GM19238 (cell line): Measurements from ENCODE around the gene GRIFIN.

Experiments
- DNase-seq: peaks from one replicate; pipeline ENCODE4 v3.0.0; 2011; ENCODE audit warnings: low spot score; ENCODE audit not compliant: insufficient read length

The GRIFIN gene, protein sequence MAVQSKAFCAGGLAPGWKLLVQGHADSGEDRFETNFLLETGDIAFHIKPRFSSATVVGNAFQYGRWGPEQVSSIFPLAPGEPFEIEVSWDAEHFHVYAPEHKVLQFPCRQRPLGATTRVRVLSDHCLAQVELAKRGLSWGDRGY

DNA sequence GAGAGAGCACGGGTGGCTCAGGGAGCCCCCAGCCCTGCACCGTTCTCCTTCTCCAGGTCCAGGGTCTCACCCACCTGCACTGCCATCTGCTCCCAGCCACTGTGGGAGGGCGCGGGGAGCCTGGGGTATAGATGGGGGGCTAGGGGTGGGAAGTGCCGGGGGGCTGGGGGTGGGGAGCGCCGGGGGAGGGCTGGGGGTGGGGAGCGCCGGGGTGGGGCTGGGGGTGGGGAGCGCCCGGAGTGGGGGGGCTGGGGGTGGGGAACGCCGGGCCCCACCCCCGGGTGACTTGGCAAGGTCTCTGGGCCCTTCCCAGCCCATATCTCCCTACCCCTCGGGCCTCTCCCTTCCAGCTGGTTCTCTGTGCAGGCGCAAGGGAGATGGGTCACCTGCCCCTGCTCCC is at the start of gene GRIFIN:
GRIFIN (minus strand) TSS at position 101 of the 400 bp plus-strand sequence; CDS start at position 86, 15 bp downstream.
- no peak for DNase-seq

DNA sequence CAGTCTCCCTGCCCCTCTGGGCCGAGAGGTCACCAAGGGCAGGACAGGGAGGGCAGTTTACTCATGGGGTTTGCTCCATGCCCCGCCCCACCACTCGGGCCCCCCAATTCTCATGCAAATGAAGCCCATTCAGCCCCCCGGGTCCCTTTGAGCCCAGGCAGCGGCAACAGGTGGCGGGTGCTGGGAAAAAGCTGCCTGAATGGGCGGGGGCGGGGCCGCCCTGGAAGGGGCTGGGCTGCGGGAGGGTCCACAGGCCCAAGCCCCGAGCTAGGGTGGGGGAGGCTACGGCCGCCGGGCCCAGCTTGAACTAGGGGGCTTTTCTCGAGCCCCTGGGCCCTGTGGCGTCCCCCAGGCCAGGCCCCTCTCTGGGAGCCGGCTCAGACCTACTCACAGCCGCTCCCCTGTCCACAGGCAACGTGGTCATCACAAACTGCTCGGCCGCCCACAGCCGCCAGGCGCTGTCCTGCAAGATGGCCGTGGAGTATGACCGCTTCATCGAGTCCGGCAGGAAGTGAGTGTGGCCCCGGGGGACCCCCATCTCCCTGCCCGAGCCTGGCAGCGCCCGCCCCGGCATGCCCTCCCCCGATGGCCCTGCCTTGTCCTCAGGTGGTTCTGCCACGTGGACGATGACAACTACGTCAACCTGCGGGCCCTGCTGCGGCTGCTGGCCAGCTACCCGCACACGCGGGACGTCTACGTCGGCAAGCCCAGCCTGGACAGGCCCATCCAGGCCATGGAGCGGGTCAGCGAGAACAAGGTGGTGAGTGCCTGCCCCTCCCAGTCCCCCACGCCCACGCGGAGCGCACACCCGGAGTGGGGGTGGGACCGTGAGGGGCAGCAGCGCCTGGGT is 48.8 kb upstream of the GRIFIN start:
- DNase-seq: no peak

DNA sequence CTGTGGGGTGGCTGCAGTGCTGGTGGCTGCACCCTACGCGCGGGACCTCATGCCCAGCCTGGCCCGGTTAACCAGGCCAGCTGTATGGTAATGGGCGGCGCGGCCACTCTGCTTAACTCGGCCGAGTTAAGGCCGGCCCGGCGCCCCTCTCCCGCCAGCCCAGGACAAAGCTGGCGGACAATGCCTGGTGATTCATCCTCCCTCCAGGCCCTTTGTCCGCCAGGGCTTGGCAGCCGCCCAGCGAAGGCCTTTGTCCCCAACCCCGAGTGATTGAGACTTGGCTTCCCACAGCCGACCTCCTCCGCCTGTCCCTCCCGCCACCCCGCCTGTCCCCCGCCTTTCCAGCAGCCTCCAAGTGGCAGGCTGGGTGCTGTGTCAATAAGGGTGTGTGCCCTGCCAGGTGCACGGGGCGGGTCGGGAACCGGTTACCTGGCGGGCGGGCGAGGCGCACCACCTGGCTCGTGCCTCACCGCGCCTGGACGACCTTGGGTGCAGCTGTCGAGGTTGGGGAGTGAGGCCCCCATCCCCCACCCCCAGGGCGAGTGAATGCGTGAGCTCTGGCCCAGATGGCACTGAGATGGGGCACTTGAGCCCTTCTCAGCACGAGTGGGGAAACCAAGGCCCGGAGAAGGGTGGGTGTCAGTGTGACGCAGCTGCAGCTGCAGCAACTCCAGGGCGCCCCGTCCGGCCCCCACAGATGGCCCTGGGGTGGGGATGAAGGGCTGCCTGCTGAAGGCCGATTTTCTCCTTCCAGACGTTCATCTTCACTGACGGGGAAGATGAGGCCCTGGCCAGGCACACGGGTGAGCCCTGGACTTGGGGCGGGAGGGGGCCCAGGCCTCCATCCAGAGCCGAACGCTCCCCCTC is 48.0 kb upstream of the GRIFIN start:
- DNase-seq: no peak

DNA sequence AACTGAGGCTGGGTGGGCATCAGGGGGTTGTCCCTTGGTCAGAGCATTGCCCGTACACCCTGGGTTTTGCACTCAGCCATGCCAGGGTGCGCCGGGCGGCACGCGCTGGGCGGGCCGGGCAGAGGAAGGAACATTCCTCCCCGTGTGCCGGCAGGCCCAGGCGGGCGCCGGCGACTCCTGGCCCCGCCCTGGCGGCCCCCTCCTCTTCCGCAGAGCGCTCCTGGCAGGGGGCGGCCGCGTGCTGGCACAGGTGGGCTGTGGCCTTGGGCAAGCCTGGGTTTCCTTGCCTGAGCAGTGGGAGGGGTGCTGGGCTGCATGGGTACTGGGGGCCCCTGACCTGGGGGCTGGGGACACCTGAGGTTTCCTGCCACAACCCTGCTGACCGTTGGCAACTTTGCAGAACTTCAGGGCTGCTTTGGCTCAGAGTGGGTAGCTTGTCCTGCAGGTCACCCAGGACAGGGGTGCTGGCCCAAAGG is 47.3 kb upstream of the GRIFIN start:
- no peak for DNase-seq

DNA sequence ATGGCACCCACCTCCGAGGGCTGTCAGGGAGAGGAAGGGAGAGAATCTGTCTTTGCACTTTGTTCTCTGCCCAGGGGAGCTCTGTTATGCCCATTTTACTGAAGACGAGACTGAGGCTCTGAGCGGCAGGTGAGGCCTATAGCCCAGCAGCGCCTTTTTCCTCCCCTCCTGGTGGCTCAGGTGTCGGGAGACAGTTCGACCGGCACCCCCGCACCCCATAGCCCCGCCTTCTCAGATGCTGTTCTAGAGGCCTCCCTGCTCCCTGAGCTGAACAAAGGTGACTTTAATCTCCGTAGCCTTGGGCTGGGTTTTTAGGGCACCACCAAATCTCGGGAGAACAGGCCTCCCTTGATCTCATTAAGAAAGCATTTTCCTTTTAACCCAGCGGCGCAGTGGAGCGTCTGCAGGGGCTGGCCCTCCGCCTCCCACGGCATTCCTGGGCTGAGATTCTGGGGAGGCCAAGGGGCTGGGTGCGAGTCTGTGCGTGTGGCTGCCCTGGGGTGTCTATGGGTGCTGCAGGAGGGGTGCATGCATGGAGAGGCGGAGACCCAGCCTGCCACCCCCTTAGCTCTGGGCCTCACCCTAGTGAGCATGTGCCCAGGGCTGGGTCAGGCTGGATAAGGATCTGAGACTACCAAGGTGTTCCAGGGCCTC is 46.7 kb upstream of the GRIFIN start:
- DNase-seq: no peak

DNA sequence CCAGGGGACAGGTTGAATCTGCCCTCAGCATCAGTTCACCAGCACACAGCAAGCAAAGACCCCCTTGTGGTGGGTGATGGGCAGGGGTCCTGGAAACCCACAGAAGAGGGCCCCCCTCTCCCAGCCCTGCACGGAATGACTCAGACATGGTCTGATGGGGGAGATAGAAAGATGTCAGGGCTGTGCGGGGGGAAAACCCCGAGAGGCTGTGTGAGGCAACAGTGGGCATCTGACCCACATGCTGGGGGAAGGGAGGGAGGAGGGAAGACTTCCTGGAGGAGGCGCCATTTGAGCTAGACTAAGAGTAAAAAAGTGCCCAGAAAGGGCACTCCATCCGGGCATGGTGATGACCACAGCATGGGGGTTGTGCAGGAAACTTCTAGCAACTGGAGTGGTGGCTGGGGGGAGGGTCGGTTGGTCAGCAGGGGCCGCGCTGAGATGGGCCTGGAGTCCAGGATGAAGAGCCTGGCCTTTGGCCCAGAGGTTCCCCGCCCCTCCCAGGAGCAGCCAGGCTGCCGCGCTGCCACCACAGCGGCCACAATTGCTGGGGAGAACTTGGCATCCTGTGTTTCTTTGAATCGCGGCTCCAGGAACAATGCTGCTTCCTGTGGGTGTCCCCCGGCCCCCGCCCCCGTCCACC is 45.9 kb upstream of the GRIFIN start:
- no peak for DNase-seq

DNA sequence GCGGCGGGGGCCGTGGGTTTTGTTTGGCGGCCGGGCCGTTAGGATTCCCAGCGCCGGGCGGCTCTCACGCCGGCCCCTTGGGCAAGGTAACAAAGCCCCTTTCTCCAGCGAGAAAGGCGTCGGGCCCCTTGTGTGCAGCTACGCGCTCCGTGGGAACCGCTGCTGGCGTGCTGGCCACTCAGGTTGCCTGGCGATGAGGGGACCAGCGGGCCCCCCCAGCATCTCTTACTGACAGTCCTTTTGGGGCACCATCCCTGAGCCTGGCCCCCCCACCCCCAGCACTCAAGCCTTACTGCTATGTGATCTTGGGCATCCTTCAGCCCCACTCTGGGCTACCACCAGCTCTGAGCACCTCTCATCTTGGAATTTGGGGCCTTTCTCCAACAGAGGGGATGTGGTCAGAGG is 45.1 kb upstream of the GRIFIN start:
- no peak for DNase-seq

DNA sequence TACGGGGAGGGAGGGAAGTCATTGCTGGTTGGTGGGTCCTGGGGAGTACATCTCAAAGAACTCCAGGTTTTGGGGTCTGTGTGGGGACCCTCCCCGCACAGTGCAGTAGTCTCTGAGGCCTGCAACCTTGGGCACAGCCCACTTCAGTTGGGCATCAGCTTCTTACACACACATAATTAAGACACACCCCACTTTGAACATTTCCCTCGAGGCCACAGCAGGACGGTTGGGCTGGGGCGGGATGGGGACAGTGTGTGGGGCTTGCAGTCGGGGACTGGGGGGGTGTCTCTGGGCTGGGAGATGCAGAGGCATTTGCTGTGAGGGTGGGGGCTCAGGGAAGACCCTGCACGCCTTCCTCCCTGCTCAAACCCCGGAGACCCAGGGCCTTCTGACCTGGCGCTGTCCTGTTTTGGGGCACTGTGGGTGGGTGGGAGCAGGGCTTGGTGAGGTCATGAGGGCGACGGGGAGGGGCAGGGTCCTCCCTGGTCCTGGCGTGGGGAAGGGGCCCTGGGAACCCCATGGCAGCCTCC is 44.6 kb upstream of the GRIFIN start:
- no peak for DNase-seq

DNA sequence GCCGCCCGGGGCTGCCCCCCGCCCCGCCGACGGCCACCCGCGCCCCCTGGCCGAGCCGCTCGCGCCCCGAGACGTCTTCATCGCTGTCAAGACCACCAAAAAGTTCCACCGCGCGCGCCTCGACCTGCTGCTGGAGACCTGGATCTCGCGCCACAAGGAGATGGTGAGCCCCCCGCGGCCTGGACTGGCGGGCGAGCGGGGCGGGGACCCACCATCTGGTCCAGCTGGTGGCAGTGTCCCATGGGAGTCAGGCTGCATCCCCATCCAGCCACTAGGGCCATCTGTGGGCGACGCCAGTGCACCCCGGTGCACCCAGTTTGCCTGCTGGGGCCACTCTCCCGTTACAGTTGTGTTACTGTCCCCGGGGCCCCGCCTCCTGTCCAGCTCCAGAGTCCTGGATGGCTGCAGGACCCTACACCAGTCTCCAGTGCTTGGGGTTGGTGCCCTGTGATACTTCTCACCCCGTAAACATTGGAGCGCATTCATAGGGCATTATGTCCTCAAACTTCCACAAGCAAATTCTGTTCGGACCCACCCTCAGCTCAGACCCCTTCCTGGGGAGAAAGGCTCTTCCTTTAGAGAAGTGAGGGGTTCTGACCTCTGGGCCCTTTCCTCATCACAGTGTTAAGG is 44.0 kb upstream of the GRIFIN start:
- DNase-seq: no peak

DNA sequence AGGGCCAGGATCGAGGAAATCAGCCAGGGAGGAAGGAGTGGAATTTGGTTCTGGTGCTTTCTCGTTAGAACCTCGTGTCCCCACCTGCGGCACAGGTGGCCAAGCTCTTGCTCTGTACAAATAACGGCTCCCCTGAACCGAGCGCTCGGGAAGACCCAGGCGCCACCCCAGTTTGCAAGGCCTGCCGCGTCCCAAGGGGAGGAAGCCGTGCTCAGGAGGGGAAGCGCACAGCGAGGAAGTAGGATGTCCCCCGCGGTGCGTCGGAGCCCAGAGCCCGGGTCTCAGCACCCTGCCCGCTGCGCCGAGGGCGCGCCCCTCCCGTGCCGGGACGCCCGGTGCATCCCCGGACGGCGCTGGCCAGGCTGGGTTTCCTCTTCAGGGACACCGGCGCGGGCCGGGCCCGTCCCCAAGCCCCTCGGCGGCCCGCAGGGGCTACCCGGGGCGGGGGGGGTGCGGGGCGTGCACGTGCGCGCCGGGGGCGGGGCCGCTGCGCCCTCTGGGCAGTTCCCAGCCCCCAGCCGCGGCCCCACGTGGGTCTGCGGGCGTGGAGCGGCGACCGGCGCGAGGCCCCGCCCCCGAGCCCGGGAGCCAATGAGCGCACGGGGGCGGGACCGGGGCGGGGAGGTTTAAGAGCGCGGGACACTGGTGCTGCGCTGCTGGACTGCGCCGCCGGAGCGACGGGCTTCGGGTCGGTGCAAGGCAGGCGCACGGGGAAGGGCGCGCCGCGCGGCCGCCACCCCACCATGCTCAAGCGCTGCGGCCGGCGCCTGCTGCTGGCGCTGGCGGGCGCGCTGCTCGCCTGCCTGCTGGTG is 43.1 kb upstream of the GRIFIN start, which contains the start of gene LFNG:
LFNG (plus strand) TSS at position 656 of the 812 bp plus-strand sequence; CDS start at position 744, 88 bp downstream.
- DNase-seq: peak; percentile 99

DNA sequence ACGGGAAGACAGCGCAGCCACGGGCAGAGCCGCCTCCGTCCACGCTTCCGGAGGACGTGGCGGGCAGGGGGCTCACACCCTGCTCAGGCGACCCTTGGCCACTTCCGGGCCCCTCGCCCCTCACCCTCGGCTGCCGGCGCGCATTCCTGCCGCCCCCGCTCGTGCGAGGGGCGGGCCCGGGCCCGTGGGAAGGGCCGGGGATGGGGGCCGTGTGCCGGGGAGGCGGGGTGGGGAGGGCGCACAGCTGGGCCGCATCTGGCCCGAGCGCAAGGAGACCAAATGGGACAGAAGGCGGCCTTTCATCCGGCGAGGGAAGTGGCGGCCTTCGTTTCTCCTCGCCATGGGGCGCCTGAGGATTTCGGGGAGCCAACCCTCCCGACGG is 42.5 kb upstream of the GRIFIN start:
- DNase-seq: no peak

DNA sequence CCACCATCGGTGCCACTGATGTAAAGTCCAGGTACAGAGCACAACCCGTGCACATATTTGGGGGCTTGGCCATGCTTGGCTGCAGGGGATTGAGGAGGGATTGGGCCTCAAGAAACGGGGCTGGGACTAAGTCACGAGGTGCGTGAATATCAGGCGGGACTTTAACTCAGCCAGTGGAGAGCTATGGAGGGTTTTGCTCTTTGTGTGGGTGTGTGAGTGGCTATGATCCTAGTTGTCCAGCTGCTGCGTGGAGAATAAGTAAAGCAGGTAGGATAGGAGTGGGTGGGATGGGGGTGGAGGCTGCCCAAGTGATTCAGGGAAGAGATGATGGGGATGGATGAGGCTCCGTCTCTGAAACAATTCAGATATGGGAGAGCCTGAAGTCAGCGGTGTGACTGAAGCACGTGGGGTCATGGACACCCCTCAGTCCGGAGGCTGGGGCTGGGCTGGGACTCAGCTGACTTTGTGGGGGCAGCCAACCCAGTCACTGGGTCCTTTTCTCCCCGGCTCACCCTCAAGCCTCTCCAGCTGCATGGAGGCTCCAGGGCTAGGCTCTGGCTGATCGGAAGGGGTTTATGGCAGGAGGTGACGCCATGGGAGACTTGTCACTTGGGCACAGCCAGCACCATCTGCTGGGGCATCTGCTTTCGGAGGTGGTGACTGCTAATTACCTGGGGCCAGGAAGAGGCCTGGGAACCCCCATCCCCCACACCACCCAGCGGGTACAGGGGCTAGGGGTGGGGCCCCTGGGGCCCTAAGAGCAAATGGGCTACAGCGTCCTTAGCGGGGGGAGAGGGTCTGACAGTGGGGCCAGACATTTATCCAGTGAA is 41.7 kb upstream of the GRIFIN start:
- no peak for DNase-seq

DNA sequence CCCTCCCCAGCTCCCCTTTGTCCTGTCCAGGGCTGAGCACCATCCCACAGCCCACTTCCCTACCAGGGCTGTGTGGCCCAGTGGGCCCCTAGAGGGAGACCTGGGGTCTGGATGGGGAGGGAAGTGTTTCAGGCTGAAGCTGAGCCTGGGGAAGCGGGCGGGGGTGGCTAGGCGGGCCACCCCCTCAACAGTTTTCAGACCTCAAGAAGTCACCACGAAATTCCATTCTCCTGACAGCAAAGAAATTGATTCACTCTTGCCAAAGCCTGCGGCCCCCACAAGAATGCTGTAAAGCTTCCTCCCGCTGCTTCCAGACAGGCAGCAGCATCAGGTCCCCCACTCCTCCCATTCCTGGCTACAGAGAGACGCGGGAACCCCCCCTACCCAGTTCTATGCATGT is 40.8 kb upstream of the GRIFIN start:
- DNase-seq: no peak

DNA sequence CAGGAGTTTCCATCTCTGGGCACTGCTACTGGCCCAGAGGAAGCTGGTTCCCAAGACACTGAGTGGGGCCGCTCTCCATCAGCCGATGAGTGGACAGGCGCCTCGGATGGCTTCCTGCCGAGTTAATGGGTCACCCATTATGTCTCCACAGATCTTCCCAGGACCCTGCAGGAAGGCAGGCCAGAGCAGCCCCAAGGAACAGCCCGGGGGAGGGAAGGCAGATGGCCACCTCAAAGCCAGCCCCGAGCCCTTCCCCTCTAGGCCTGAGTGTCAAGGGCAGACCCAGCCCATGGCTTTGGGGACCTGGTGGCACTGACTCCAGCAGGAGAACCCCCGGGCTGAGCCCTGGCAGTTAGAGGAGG is 40.0 kb upstream of the GRIFIN start:
- DNase-seq: no peak

DNA sequence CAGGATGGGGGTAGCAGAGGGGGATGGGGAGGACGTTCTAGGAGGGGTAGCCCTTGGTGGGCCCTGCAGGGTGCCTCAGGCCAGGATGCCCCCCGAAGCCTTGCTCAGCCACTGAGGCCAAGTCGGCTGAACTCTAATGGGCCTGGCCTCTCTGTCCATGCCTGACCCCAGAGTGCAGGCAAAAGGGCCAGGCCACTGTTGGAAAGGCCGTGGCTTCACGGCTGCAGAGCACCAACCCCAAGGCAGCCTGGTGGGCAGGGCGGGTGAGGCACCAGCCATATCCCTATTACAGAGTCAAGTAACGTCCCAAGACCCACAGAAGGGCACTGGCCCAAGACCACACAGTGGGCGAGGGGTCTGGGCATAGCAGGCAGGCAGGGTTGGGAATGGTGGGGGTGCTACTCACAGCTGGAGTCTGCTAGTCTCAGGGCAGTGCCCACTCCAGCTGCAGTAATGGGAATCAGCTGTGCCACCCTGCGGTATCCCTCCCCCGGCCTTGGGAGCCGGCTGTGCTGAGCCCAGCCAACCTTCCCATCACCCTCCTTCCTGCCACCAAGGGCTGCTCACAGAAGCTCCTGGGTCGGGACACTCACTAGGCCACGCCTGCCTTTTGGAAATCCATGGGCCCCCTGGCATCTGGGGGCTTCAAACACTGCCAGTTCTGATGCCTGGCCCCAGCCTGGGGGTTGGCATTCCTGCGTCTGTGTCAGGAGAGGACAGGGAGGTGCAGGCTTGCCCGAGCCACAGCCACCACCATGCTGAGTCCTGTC is 39.4 kb upstream of the GRIFIN start:
- no peak for DNase-seq

DNA sequence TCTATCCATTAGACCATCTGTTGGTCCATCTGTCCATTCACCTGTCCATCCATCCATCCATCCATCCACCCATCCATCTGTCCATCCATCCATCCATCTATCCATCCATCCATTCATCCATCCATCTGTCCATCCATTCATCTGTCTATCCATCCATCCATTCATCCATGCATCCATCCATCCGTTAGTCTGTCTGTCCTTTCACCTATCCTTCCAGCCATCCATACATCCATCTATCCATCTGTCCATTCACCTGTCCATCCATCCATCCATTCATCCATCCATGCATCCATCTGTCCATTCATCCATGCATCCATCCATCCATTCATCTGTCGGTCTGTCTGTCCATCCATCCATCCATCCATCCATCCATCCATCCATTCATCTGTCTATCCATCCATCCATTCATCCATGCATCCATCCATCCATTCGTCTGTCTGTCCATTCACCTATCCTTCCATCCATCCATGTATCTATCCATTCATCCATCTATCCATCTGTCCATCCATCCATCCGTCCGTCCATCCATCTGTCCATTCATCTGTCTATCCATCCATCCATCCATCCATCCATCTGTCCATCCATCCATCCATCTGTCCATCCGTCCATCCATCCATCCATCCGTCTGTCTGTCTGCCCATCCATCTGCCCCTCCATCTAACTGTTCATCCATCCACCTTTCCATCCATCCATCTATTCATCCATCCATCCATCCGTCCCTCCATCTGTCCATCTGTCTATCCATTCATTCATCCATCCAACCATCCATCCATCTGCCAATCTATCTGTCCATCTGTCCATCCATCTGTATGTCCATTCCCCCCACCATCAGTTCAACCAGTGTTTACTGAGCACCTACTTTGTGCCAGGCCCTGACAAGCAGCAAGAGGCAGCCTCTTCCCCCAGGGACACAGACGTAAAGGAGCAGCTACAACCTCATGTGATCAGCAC is 38.5 kb upstream of the GRIFIN start:
- no peak for DNase-seq

DNA sequence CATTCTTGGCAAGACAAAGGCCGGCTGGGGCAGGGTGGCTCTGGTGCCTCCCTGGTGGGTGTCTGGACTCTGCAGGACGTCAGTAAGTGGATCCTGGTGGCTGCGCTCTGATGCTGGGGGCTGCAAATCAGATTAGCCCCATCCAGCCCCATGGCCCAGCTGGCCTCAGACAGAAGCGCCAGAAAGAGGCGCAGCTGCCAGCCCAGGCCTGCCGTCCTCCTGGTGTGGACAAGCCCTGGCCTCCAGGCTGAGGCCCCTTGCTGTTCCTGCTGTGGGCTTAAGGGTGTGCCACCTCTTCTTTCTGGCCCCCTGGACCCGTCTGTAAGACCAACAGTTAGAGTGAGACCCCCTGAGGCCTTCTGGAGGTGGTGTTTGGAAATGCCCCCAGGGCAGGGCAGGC is 37.5 kb upstream of the GRIFIN start:
- no peak for DNase-seq
